ENCODE measurements around the gene YTHDC1.

- TF ChIP-seq CTCF (IDR thresholded peaks at IDR 0.05), result no peak
- no peak for TF ChIP-seq POLR2A (IDR thresholded peaks at IDR 0.05)
- no peak for TF ChIP-seq POLR2AphosphoS5 (IDR thresholded peaks at IDR 0.05)
Observed at GRCh38 chr4:68288393-68288740, 61.5 kb downstream of the YTHDC1 start.

Measured in breast epithelium (tissue), 3 donors.